ENCODE measurements around the gene MTG2. TPM values are rescaled to one million over a fixed set of nuclear protein-coding genes. Genes with fewer than 3 reads are reported as not detected.

Gene MTG2
- total and polyA plus RNA-seq, 7 donors, result 25.0 to 56.5 (median 40.4) TPM

GRCh38 chr20:62223571-62223970 lies 40.7 kb downstream of the MTG2 start:
- DNase-seq (no peak), ATAC-seq (no peak)
- H3K9me3 ChIP-seq, result no peaks in the 10 kb centered on the region
- no peak overlapping the region for H3K4me3 ChIP-seq
- H3K4me1 ChIP-seq, result peaks cover 9% of the 10 kb centered on the region
- intact Hi-C loops (cut with DNase I), result no loop called here
- no peak overlapping the region for H3K27ac ChIP-seq
- 75 to 80% (median 76%) methylated on average over 8 to 9 of the region's 9 CpGs for WGBS, 3 donors
- TF ChIP-seq CTCF (IDR thresholded peaks at IDR 0.05), result no peak
- peaks cover 0 to 52% (median 13%) of the 10 kb centered on the region in 3 donors for H3K27me3 ChIP-seq (ENCODE audit: insufficient read depth in 3 of 3, low read length in 2 of 3)
- H3K36me3 ChIP-seq (ENCODE audit: insufficient read depth in 1 of 2, low read depth in 1 of 2), result no peaks in the 10 kb centered on the region

- 55 to 61% (median 60%) methylated on average over 20 to 21 of the region's 21 CpGs for WGBS, 3 donors
- Histone ChIP-seq H3K36me3 (ENCODE audit: insufficient read depth in 1 of 2, low read depth in 1 of 2) (no peaks in the 10 kb centered on the region), H3K4me3 (no peak overlapping the region), H3K4me1 (peaks cover 9% of the 10 kb centered on the region), H3K9me3 (no peaks in the 10 kb centered on the region), H3K27ac (no peak overlapping the region), H3K27me3 (ENCODE audit: insufficient read depth in 3 of 3, low read length in 2 of 3) (peaks cover 0 to 47% (median 13%) of the 10 kb centered on the region in 3 donors)
- no peak for TF ChIP-seq CTCF (IDR thresholded peaks at IDR 0.05)
- DNase-seq, result no peak
- no peak for ATAC-seq
- intact Hi-C loops (cut with DNase I), result no loop called here
Observed at GRCh38 chr20:62224113-62224855, 41.5 kb downstream of the MTG2 start.

- intact Hi-C loops (cut with DNase I), result no loop called here
- TF ChIP-seq CTCF (IDR thresholded peaks at IDR 0.05), result no peak
- H3K4me3 ChIP-seq, result no peak overlapping the region
- ATAC-seq (no peak), DNase-seq (no peak)
- WGBS, 3 donors, result 80 to 88% (median 82%) methylated on average over 13 of the region's 13 CpGs
- peaks cover 6% of the 10 kb centered on the region for H3K4me1 ChIP-seq
- peaks cover 0 to 43% (median 13%) of the 10 kb centered on the region in 3 donors for H3K27me3 ChIP-seq (ENCODE audit: insufficient read depth in 3 of 3, low read length in 2 of 3)
- no peak overlapping the region for H3K27ac ChIP-seq
- H3K9me3 ChIP-seq, result no peaks in the 10 kb centered on the region
- no peaks in the 10 kb centered on the region for H3K36me3 ChIP-seq (ENCODE audit: insufficient read depth in 1 of 2, low read depth in 1 of 2)
Observed at GRCh38 chr20:62225026-62225425, 42.2 kb downstream of the MTG2 start.

GRCh38 chr20:62225820-62226635 lies 43.2 kb downstream of the MTG2 start:
- TF ChIP-seq CTCF (IDR thresholded peaks at IDR 0.05), result no peak
- H3K36me3 ChIP-seq (ENCODE audit: insufficient read depth in 1 of 2, low read depth in 1 of 2), result no peaks in the 10 kb centered on the region
- H3K4me3 ChIP-seq, result no peak overlapping the region
- DNase-seq, result no peak
- H3K9me3 ChIP-seq, result no peaks in the 10 kb centered on the region
- H3K4me1 ChIP-seq, result no peaks in the 10 kb centered on the region
- WGBS, 3 donors, result 74 to 75% (median 75%) methylated on average over 16 to 17 of the region's 17 CpGs
- intact Hi-C loops (cut with DNase I), result no loop called here
- no peak overlapping the region for H3K27ac ChIP-seq
- H3K27me3 ChIP-seq (ENCODE audit: insufficient read depth in 3 of 3, low read length in 2 of 3), result peaks cover 0 to 35% (median 13%) of the 10 kb centered on the region in 3 donors
- ATAC-seq, result no peak

Measured in psoas muscle (tissue), 8 donors.